H1 (cell line): Measurements from ENCODE around the gene LRRC43. TPM values are rescaled to one million over a fixed set of nuclear protein-coding genes. Genes with fewer than 3 reads are reported as not detected.

Experiments used
- CTCF ChIA-PET: fragments of 300-600 bp; sonication (Branson Sonifier 250); formaldehyde crosslinking; loops from one replicate; lab custom pipeline; 2021; ENCODE audit not compliant: partially characterized antibody; lab: Charles Lee
- POLR2A ChIA-PET: fragments of 300-600 bp; sonication (Branson Sonifier 250); formaldehyde crosslinking; loops from one replicate; lab custom pipeline; 2021; ENCODE audit warnings: inconsistent platforms; ENCODE audit not compliant: partially characterized antibody; lab: Charles Lee
- DNase-seq, 2 experiments: peaks; one replicate each; pipeline versions ENCODE4 v3.0.0 to v3.0.0-alpha.2; 2010 to 2022; ENCODE audit warnings: low spot score in 2 of 2, low read depth in 1 of 2, mixed read lengths in 1 of 2
- FAIRE-seq: peaks from 2 replicates; lab custom pipeline; 2011; peaks lifted over from hg19 to GRCh38; lab: Jason Lieb, UNC
- H2AFZ ChIP-seq: 2 replicates; pipeline ENCODE4 v1.8.1; 2012; ENCODE audit warnings: low read length, inconsistent platforms
- H2AK5ac ChIP-seq: 2 replicates; pipeline ENCODE4 v1.6.1; 2013; ENCODE audit warnings: low read depth, low read length
- H2BK120ac ChIP-seq: replicated peaks from 2 replicates; pipeline ENCODE3; 2013; ENCODE audit warnings: low read depth, low read length, inconsistent platforms
- H2BK12ac ChIP-seq: 2 replicates; pipeline ENCODE4 v1.6.1; 2013; ENCODE audit warnings: low read depth, low read length
- H2BK15ac ChIP-seq: 2 replicates; pipeline ENCODE4 v1.6.1; 2013; ENCODE audit warnings: low read length
- H2BK20ac ChIP-seq: 2 replicates; pipeline ENCODE4 v1.6.1; 2013; ENCODE audit warnings: low read length
- H2BK5ac ChIP-seq: 2 replicates; pipeline ENCODE4 v1.6.1; 2013; ENCODE audit warnings: low read depth, low read length
- H3K14ac ChIP-seq: 2 replicates; pipeline ENCODE4 v1.6.1; 2013; ENCODE audit warnings: inconsistent platforms; ENCODE audit not compliant: insufficient read length
- H3K18ac ChIP-seq: 2 replicates; pipeline ENCODE4 v1.6.1; 2013; ENCODE audit warnings: low read length; ENCODE audit errors: extremely low read depth
- H3K23ac ChIP-seq: 2 replicates; pipeline ENCODE4 v1.6.1; 2013; ENCODE audit warnings: inconsistent platforms; ENCODE audit not compliant: insufficient read length
- H3K23me2 ChIP-seq: 2 replicates; pipeline ENCODE4 v1.6.1; 2013; ENCODE audit warnings: low read depth, low read length
- H3K27ac ChIP-seq: 2 replicates; pipeline ENCODE4 v1.6.1; 2011; ENCODE audit warnings: low read depth, low read length, inconsistent platforms
- H3K27me3 ChIP-seq, 4 experiments: replicated peaks in 1 of 4; 1 replicate in 1 of 4; 2 replicates in 3 of 4; pipeline versions ENCODE4 v1.6.1 to v1.8.1; 2011 to 2013; ENCODE audit warnings: low read length in 3 of 4, mild to moderate bottlenecking in 3 of 4, inconsistent platforms in 2 of 4, mixed read lengths in 2 of 4, moderate library complexity in 1 of 4; ENCODE audit not compliant: control insufficient read depth in 3 of 4, insufficient read depth in 3 of 4; ENCODE audit errors: extremely low read depth in 1 of 4
- H3K36me3 ChIP-seq, 4 experiments: 2 replicates each; pipeline versions ENCODE4 v1.6.1 to v1.8.1; 2011 to 2013; ENCODE audit warnings: mild to moderate bottlenecking in 4 of 4, low read length in 3 of 4, moderate library complexity in 2 of 4, control low read depth in 1 of 4, inconsistent platforms in 1 of 4; ENCODE audit not compliant: insufficient read depth in 4 of 4, control insufficient read depth in 2 of 4
- H3K4ac ChIP-seq: replicated peaks from 2 replicates; pipeline ENCODE3; 2013; ENCODE audit warnings: low read length, low read depth, mixed read lengths, inconsistent platforms; ENCODE audit not compliant: insufficient read length
- H3K4me1 ChIP-seq, 4 experiments: replicated peaks in 1 of 4; 1 replicate in 1 of 4; 2 replicates in 3 of 4; pipeline versions ENCODE4 v1.6.1 to v1.8.1; 2011 to 2013; ENCODE audit warnings: low read length in 3 of 4, inconsistent platforms in 2 of 4, mixed read lengths in 1 of 4; ENCODE audit not compliant: insufficient read depth in 4 of 4, control insufficient read depth in 3 of 4
- H3K4me2 ChIP-seq, 2 experiments: 2 replicates each; pipeline versions ENCODE4 v1.6.1 to v1.8.1; 2011 to 2013; ENCODE audit warnings: low read depth in 2 of 2, low read length in 2 of 2, control low read depth in 1 of 2, inconsistent platforms in 1 of 2, mild to moderate bottlenecking in 1 of 2; ENCODE audit not compliant: insufficient read depth in 1 of 2
- H3K4me3 ChIP-seq, 4 experiments: fragments of 200-600, 300-600 bp in 1 of 4; sonication (generic), shearing (Covaris generic), sonication (Bioruptor Twin) in 1 of 4; 2 replicates each; pipeline versions ENCODE4 v1.5.1 to v1.8.1; 2011 to 2016; ENCODE audit warnings: low read length in 4 of 4, low read depth in 3 of 4, control low read depth in 2 of 4, inconsistent platforms in 2 of 4, mild to moderate bottlenecking in 2 of 4, mixed read lengths in 1 of 4, moderate library complexity in 1 of 4; ENCODE audit not compliant: insufficient read depth in 2 of 4; ENCODE audit errors: extremely low read depth in 1 of 4
- H3K56ac ChIP-seq: replicated peaks from 2 replicates; pipeline ENCODE3; 2013; ENCODE audit warnings: low read depth, mild to moderate bottlenecking, mixed read lengths, low read length, inconsistent platforms; ENCODE audit not compliant: insufficient read length
- H3K79me1 ChIP-seq: 2 replicates; pipeline ENCODE4 v1.6.1; 2013; ENCODE audit warnings: low read depth, low read length, control low read depth
- H3K79me2 ChIP-seq, 2 experiments: 2 replicates each; pipeline versions ENCODE4 v1.6.1 to v1.8.1; 2012 to 2013; ENCODE audit warnings: low read length in 2 of 2, mild to moderate bottlenecking in 2 of 2, inconsistent platforms in 1 of 2; ENCODE audit not compliant: insufficient read depth in 2 of 2, control insufficient read depth in 1 of 2
- H3K9ac ChIP-seq, 4 experiments: replicated peaks in 1 of 4; 1 replicate in 1 of 4; 2 replicates in 3 of 4; pipeline versions ENCODE4 v1.6.1 to v1.8.1; 2011 to 2013; ENCODE audit warnings: low read depth in 3 of 4, low read length in 3 of 4, control low read depth in 2 of 4, mild to moderate bottlenecking in 2 of 4, moderate library complexity in 2 of 4, inconsistent platforms in 1 of 4; ENCODE audit errors: extremely low read depth in 1 of 4
- H3K9me3 ChIP-seq, 2 experiments: 2 replicates each; pipeline versions ENCODE4 v1.6.1 to v1.8.1; 2012 to 2013; ENCODE audit warnings: mild to moderate bottlenecking in 2 of 2, moderate library complexity in 2 of 2, control low read depth in 1 of 2, inconsistent platforms in 1 of 2, low read depth in 1 of 2, low read length in 1 of 2, mixed read lengths in 1 of 2; ENCODE audit not compliant: insufficient read depth in 2 of 2
- H4K20me1 ChIP-seq, 2 experiments: replicated peaks in 1 of 2; 2 replicates each; pipeline versions ENCODE3 to v1.8.1; 2011 to 2013; ENCODE audit warnings: inconsistent platforms in 2 of 2, low read length in 2 of 2, mild to moderate bottlenecking in 1 of 2; ENCODE audit not compliant: insufficient read depth in 2 of 2, control insufficient read depth in 1 of 2
- H4K5ac ChIP-seq: 2 replicates; pipeline ENCODE4 v1.6.1; 2013; ENCODE audit warnings: low read length, low read depth, mixed read lengths, inconsistent platforms; ENCODE audit not compliant: insufficient read length
- H4K8ac ChIP-seq: 2 replicates; pipeline ENCODE4 v1.8.0; 2013; ENCODE audit warnings: mild to moderate bottlenecking, moderate library complexity, low read length, inconsistent platforms; ENCODE audit not compliant: insufficient read depth; ENCODE audit errors: extremely low read depth
- H4K91ac ChIP-seq: replicated peaks from 2 replicates; pipeline ENCODE3; 2013; ENCODE audit warnings: low read length, mixed read lengths, inconsistent platforms; ENCODE audit not compliant: insufficient read length
- ATF2 ChIP-seq: IDR thresholded peaks from 2 replicates; pipeline ENCODE4 v1.6.1; 2012; ENCODE audit warnings: low read length, inconsistent platforms
- ATF3 ChIP-seq: IDR thresholded peaks from 2 replicates; pipeline ENCODE4 v1.6.1; 2011; ENCODE audit warnings: low read depth, mild to moderate bottlenecking, low read length; ENCODE audit not compliant: insufficient read depth
- CHD1 ChIP-seq: IDR thresholded peaks from 2 replicates; pipeline ENCODE4 v1.6.1; 2012; ENCODE audit warnings: low read depth, low read length, improper control_type of control experiment
- GABPA ChIP-seq: IDR thresholded peaks from 2 replicates; pipeline ENCODE4 v1.6.1; 2011; ENCODE audit warnings: mild to moderate bottlenecking, low read length, moderate library complexity, borderline replicate concordance; ENCODE audit not compliant: insufficient read depth
- GTF2F1 ChIP-seq: IDR thresholded peaks from 2 replicates; pipeline ENCODE4 v1.6.1; 2012; ENCODE audit warnings: low read depth, low read length, improper control_type of control experiment, borderline replicate concordance
- JUND ChIP-seq: IDR thresholded peaks from 2 replicates; pipeline ENCODE4 v1.6.1; 2011; ENCODE audit warnings: mild to moderate bottlenecking, improper control_type of control experiment, low read length
- MAFK ChIP-seq: IDR thresholded peaks from 2 replicates; pipeline ENCODE4 v1.6.1; 2012; ENCODE audit warnings: low read depth, mild to moderate bottlenecking, improper control_type of control experiment, low read length
- RAD21 ChIP-seq, 2 experiments: IDR thresholded peaks in 1 of 2; conservative IDR thresholded peaks in 1 of 2; 2 replicates each; pipeline ENCODE4 v1.6.1; 2011; ENCODE audit warnings: low read depth in 2 of 2, low read length in 2 of 2, improper control_type of control experiment in 1 of 2, inconsistent platforms in 1 of 2, mild to moderate bottlenecking in 1 of 2, moderate library complexity in 1 of 2
- SIX5 ChIP-seq: IDR thresholded peaks from 2 replicates; pipeline ENCODE4 v1.6.1; 2011; ENCODE audit warnings: mild to moderate bottlenecking, low read depth, low read length
- SRF ChIP-seq: IDR thresholded peaks from 2 replicates; pipeline ENCODE4 v1.6.1; 2011; ENCODE audit warnings: mild to moderate bottlenecking, low read depth, low read length, moderate library complexity
- TEAD4 ChIP-seq: IDR thresholded peaks from 2 replicates; pipeline ENCODE4 v1.6.1; 2012; ENCODE audit warnings: low read depth, low read length, inconsistent platforms, mixed read lengths
- ZNF274 ChIP-seq: IDR thresholded peaks from 2 replicates; pipeline ENCODE4 v1.7.0; 2012; ENCODE audit warnings: low read length, borderline replicate concordance; ENCODE audit errors: extremely low read depth
- WGBS, 2 experiments: shearing (Covaris generic) in 1 of 2; methylation state at CpG; one replicate each; pipeline versions ENCODE4 v1.1.6 to v1.1.7; 2013 to 2015; ENCODE audit warnings: low lambda C conversion rate in 2 of 2, mixed read lengths in 2 of 2, inconsistent platforms in 1 of 2, low coverage in 1 of 2, missing lambda C conversion rate in 1 of 2; ENCODE audit not compliant: insufficient replicate concordance in 2 of 2, insufficient coverage in 1 of 2, insufficient read length in 1 of 2; ENCODE audit errors: extremely low coverage in 1 of 2, missing lambda C conversion rate in 1 of 2; 5-methylcytosine and 5-hydroxymethylcytosine counted together
- polyA plus RNA-seq, 7 experiments: library from polyadenylated mRNA; depleted of rRNA in 3 of 7; stranded (reverse) in 5 of 7; unstranded in 2 of 7; fragments of >200 nt in 5 of 7; fragments of 200-250 nt in 2 of 7; gene quantifications; 1 replicate in 5 of 7; 2 replicates in 1 of 7; 4 replicates in 1 of 7; pipeline versions ENCODE4 v1.2.1 to v1.2.3, GENCODE V29; 2011 to 2013; ENCODE audit warnings: missing spikeins in 2 of 7, mixed read lengths in 2 of 7
- total RNA-seq: library from RNA; stranded (reverse); fragmentation: NEBNext Ultra II Directional; extraction: Animal tissue kit (Norgen Biotek cat#: 25700); gene quantifications from 2 replicates; pipeline ENCODE4 v1.2.1, GENCODE V29; 2021

LRRC43 gene
- total and polyA plus RNA-seq, 2 of the 8 experiments (the other 6 are each of a cell fraction or from before 2014, with no cell fraction given) = 0.35 to 0.44 TPM

- CTCF ChIA-PET = interaction anchor here (1.4 kb wide), 3 partner anchors 11 to 48 kb away, joined by 3 to 5 read pairs (median 4); no protein-coding TSS in a partner anchor
- WGBS, 2 experiments = 80% methylated on average over 4 of the region's 6 CpGs; no CpG with 5 or more reads in 1 of the 2 experiments
- no peak overlapping the region for H2BK12ac ChIP-seq
- H3K9ac ChIP-seq = no peak overlapping the region
- FAIRE-seq (no peak), DNase-seq (no peak)
- no peak overlapping the region for H3K4me2 ChIP-seq
- no peaks in the 10 kb centered on the region for H3K79me2 ChIP-seq
- no peak overlapping the region for H2AFZ ChIP-seq
- no peak overlapping the region for H3K56ac ChIP-seq
- peaks cover 2 to 25% (median 15%) of the 10 kb centered on the region in 4 experiments; a peak in 6 of 8 replicates for H3K36me3 ChIP-seq
- peaks cover 23 to 30% of the 10 kb centered on the region in 2 experiments for H3K9me3 ChIP-seq
- H3K27ac ChIP-seq = no peak overlapping the region
- H3K4ac ChIP-seq = no peak overlapping the region
- no peak overlapping the region for H2BK120ac ChIP-seq
- H4K91ac ChIP-seq = no peak overlapping the region
- POLR2A ChIA-PET = no interaction called here
- no peaks in the 10 kb centered on the region for H3K23me2 ChIP-seq
- H3K27me3 ChIP-seq = no peaks in the 10 kb centered on the region; a peak in 1 of 7 replicates
- H2AK5ac ChIP-seq = no peak overlapping the region
- H3K79me1 ChIP-seq = no peaks in the 10 kb centered on the region
- no peak overlapping the region for H2BK15ac ChIP-seq
- no peak overlapping the region for H2BK20ac ChIP-seq
- H3K4me3 ChIP-seq = no peak overlapping the region
- H3K4me1 ChIP-seq = peaks cover 0 to 4% (median 2%) of the 10 kb centered on the region in 4 experiments; a peak in 3 of 7 replicates
- H3K23ac ChIP-seq = no peak overlapping the region
- no peak overlapping the region for H3K14ac ChIP-seq
- H3K18ac ChIP-seq = no peak overlapping the region
- no peak overlapping the region for H2BK5ac ChIP-seq
- no peaks in the 10 kb centered on the region for H4K20me1 ChIP-seq
- no peak overlapping the region for H4K5ac ChIP-seq
- no peak overlapping the region for H4K8ac ChIP-seq
- no peak for TF ChIP-seq SRF
- no peak for TF ChIP-seq ATF3
- TF ChIP-seq SIX5 = no peak
- TF ChIP-seq GTF2F1 = no peak
- no peak for TF ChIP-seq MAFK
- TF ChIP-seq RAD21 (IDR thresholded peaks at IDR 0.05 in 1 of 2, conservative IDR thresholded peaks at IDR 0.05 in 1 of 2; ENCODE audit: low read depth in 2 of 2, low read length in 2 of 2) = no peak
- no peak for TF ChIP-seq JUND
- no peak for TF ChIP-seq ZNF274
- TF ChIP-seq ATF2 = no peak
- no peak for TF ChIP-seq TEAD4
- no peak for TF ChIP-seq GABPA
- no peak for TF ChIP-seq CHD1
Measured at GRCh38 chr12:122142857-122143256, 40.1 kb upstream of the LRRC43 start.
